DMS53 treated with DMSO at 0.1 percent for 48 hours (cell line): ENCODE data around the gene PTPRJ.
A peak's percentile ranks its signal among the peaks of the same experiment; 100 is the strongest.

Experiments used
- DNase-seq: peaks from one replicate; lab custom pipeline; 2025; ENCODE audit not compliant: unreplicated experiment; lab: John Stamatoyannopoulos, UW

PTPRJ gene

DNA sequence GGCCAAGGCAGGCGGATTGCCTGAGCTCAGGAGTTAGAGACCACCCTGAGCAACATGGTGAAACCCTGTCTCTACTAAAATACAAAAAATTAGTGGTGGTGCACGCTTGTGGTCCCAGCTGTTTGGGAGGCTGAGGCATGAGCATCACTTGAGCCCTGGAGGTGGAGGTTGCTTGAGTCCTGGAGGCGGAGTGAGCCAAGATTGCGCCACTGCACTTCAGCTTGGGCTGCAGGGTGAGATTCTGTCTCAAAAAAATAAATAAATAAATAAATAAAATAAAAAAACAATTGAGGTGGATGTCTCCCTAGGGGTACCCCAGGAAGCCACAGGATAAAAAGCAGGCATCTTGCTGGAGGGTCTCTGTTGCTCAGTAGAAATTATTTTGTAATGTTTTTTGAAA, 14.1 kb downstream of the PTPRJ start:
- no peak for DNase-seq

DNA sequence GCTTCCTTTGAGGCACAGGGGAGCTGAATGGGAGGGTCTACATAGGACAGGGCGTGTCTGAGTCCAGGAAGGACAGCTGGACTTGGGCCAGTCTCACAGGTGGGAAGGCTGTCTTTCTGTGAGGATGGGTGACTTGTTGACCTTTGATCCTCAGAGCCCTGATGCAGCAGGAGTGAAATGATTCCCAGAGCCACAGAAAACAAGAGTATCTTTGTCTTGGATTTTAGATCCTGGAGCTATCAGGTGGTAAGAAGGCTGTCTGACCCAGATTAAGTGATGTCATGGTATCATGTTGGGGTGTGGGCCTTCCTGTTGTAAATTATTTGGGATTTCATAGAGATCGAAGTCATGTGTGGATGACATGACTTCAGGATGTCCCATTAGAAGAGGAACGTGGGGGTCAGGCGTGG, 15.0 kb downstream of the PTPRJ start:
- no peak for DNase-seq

DNA sequence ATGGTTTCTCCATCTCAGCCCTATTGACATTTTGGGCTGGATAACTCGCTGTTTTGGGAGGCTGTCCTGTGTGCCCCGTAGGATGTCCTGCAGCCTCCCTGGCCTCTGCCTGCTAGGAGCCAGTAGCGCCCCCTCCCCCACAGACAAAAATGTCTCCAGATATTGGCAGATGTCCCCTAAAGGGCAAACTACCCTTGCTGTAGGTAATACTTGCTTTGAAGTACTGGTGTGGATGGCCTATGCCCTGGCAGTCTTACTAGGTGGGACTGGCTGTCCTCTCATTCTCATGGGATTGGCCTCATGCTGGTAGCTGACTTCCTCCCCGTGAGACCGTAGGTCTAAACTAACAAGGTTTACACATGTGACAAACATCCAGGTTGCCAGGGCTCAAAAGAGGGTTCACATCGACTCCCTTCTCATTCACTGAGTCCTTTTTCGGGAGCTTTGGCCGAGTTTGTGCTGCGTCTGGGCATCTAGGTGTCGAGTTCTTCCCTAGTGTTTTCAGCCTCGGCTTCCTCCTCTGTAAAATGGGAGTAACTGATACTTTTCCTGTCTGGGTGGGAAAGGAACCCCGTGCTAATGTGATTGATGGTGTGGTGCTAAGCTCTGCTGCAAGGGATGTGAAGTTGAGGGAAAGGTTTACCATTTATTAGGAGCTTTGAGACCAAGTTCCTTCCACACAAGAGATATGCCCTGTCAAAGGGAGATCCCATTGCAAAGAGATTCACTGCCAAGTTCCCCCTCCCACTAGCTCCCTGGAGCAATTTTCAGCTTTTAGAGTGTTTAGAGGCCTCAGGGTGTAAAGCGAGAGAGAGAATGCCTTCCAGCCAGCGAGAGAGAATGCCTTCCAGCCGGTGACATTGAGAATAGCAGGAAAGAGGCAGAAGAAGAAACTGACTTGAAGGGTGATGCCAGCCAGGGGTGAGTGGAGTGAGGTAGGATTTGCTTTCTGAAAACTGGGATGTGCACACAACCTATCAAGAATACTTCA, 17.0 kb downstream of the PTPRJ start:
- no peak for DNase-seq

DNA sequence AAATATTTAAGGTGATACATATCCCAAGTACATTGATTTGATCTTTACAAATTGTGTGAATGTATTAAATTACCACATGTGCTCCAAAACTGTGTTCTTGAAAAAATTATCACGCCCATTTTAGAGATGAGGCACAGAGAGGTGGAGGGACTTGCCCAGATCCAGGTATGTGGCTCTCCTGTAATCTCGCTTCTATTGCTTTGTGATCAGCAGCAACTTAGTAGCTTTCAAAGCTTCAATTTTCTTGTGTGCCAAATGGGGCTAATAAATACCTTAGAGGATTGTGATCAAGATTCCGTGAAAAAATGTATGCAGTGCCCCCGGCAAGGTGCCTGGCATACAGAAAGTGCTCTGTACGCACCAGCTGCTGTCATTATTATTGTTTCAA, 18.0 kb downstream of the PTPRJ start:
- no peak for DNase-seq

DNA sequence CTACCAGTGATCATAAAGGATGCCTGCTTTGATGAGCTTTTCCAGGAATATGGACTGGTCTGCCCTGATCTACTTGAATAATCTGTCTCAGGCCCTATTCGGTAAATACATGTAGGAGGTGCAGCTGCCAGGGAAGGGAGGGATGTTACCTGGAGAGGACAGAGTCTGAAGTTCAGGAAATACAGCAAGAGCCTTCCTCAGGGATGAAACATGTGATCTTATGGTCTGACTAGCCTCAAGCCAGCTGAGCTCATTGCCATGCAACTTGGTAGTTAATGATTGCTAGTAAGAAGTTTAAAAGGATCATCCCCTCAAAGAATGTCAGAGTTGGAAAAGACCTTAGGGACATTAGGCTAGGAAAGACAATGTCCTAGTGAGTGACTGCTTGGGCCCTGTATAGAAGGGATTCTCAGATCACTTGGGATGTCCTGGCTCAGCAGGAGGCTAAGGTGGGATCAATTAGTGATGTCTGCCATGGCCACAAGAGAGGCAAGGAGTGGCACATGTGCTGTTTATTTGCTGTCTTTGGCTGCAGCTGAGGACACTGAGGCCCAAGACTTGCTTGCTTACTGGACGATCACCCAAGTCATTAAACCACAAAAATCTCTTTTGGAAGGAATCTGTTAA, 18.5 kb downstream of the PTPRJ start:
- DNase-seq: peak; percentile 50

DNA sequence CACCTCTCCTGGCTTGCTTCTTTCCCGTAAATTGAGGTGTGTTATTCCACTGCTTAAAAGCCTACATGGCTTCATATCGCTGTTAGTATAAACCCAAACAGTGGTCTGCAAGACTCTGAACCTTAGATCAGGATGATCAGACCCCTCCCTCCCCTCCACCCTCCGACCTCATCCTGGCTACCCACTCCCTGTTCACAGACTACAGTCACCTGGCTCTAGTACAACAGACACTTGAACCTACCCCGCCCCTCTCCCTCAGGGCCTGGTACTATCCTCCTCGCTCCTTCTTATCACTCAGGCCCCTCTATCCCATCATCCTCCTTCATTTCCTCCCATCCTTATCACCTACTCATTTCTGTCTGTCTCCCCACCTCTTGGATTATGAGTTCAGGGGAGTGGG, 20.1 kb downstream of the PTPRJ start:
- DNase-seq: no peak

DNA sequence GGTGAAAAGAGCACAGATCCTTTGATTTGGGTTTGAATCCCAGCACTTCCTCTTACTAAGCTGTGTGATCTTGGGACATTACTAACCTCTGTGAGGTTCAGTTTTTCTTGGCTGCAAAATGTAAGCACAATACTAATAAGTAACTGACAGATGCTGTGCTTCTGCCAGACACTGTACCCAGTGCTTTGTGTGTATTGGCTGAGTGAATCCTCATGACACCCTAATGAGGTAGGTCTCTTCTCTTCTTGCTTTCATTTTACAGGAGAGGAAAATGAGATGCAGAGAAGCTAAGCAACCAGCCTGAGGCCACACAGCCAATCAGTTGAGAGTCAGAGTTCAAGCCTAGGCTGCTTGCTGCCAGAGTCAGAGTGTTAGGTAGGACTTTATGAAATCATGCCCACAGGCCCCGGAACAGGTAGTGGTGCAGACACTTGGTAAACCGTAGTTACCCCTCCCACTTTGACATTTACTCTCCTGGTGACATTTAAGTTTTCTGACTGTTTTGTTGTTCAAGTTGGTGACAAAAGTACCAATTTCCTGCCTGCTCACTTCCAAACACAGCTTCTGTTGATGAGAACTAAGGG, 21.2 kb downstream of the PTPRJ start:
- DNase-seq: no peak

DNA sequence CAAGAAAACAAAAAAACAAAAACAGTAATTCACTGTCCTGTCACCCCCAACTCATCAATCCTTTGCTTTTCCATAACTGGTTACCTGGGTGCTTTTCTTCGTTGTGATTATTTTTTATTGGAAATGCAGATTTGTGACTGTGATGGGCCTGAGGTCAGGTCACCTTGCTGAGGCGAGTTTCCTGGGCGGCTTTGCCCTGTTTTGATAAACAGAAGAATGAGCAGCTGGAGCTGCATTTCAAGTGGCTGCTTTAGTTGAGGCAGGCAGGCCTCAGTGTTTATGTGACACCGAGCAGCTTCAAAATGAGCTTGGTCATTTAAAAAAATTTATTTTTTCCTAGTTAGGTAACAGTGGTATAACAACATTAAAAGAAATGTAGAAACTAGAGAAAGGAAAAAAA, 22.2 kb downstream of the PTPRJ start:
- peak; percentile 15 for DNase-seq

DNA sequence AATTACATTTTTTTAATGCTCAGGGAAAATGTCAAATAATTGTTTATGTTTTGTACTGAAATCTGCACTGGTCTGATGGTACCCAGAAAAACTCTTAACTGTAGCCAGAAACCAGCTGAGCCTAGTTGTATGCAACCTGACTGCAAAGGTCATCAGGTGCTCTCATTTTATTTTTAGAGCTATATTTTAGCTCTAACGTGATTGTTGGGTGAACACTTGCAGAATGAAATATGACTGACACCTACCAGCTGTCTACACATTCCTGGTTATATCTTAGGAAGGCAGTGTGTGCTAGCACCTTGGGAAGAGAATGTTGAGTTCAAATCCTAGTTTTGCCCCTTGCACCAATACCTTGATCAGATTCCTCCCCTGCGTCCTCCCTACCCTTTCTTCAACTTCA, 23.6 kb downstream of the PTPRJ start:
- no peak for DNase-seq

DNA sequence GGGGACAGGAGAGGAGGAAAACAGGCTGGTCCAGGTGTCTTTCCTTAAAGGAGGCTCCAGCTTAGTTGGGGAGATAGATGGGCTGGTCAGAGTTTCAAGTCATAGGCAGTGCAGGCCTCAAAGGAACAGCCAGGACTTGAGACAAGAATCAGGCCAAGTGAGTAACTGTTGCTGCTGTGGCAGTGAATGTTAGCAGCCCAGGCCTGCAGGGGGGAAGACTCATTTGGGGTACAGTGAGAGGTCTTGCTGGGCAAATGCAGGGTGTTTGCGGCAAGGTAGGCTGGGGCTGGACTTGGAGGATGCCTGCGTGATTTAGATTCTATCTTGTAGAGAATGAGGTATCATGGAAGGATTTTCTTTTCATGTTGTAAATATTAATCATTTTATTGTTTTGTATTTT, 24.1 kb downstream of the PTPRJ start:
- no peak for DNase-seq

DNA sequence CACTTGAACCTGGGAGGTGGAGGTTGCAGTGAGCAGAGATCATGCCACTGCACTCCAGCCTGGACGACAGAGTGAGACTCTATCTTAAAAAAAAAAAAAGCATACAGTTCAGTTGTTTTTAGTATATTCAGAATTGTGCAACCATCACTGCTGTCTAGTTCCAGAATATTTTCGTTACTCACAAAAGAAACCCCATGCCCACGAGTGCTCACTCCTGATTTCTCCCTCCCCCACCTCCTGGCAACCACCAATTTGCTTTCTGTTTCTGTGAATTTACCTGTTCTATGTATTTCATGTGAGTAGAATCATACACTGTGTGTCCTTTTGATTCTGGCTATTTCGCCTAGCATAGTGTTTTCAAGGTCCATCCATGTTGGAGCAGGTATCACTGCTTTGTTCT, 24.8 kb downstream of the PTPRJ start:
- DNase-seq: no peak

DNA sequence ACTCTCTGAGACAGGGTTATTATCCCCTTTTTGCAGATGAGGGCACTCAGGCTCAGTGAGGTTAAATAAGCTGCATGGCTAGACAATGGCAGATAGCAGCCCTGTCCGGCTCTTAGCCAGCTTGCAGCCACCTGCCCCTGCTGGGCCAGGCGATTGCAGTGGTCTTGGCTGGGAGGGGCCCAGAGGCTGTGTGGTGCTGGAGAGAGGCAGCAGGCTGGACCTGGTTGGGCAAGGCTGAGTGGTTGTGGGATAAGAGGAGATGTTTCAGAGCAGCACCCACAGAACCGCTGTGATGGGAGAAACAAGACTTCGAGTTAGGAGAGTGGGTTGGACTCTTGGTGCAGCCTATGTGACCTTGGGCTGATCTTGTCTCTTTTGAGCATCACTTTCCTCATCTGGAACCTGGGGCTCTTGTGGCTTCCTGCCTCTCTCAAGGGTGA, 25.5 kb downstream of the PTPRJ start:
- no peak for DNase-seq

DNA sequence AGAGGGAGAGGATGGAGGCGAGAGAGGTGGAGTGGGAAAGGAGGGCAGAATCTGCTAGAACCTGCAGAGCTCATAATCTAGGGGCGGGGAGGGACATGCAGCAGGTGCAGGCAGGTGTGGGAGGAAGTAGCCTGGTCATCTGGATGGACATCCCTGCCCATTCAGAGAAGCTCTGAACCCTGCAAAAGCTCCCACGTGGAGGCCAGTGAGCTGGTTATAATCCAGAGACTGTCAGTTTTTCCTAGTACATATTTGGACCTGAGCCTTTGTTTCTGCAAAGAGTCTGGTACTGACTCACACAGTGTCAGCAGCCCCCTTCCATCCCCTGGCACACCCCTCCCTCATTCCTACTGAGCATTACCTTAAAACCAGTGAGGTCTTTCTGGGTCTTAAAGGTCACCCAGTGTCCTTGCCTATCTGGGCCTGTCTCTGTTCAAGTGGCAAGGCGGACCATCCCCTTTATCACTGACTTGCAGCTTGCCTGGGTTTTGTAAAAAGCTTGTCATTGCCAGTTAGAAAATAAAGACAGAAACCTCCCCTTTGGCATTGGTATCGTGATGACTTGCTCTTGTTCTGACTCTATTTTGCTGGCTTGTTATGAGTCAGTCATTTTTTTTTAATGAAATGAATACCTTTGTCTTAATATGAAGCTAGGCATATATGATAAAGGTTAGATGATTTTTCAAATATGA, 26.1 kb downstream of the PTPRJ start:
- no peak for DNase-seq

DNA sequence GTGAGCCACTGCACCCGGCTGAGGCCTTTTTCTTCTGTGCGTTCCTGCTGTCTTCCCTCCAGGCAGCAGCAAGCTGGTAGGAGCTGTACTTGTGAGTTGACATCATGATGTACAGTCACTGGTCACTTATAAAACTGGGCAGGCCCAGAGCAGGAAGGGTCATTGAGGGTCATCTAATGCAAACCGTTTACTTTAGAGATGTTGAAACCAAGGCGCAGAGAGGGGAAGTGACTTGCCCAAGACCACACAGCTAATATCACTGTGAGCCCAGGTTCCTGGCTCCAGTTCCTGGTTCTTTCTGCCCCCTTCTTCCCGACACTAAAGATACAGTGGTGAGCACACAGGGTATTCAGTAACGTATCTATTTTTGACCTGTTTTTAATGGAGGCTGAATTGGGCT, 27.3 kb downstream of the PTPRJ start:
- no peak for DNase-seq

DNA sequence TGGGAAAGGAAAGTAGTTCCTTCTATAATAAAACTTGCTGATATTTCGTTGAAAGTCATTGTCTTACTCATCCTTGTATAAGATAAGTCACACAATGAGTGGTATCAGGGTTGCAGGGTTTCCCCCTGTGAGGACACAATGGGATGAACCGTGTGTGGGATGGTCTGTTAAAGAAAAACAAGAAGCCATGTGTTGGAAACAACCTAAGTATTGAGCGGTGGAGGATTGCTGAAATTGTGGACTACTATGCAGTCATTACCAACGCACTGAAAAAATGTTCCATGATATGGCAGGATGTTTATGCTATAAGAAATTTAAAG, 28.6 kb downstream of the PTPRJ start:
- no peak for DNase-seq

DNA sequence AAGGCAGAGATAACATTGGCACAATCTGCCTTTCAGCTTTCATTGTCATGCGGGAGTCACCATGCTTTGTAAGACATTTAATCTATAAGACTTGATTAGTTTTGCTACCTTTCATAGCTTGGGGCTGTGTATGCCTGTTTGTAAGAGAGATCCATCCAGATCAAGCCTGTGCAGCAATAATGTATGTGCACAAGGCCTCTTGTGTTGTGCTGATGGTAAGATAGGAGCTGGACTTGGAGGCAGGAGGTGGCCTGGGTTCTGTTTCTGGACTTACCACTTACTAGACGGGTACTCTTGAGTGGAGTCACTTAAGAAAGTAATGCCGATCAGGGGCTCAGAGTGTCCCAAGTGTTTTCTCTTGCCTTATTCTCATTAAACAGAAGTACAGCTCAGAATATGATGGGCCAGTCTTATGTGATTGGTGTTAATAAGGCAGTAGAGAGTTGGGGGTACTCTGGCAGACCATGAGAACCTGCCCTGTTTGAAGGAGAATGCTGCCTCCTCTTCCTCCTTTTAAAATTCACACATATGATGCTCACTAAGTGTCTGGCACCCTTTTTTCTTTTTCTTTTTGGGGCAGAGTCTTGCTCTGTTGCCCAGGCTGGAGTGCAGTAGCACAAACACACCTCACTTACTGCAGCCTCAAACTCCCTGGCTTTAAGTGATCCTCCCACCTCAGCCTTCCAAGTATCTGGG, 30.9 kb downstream of the PTPRJ start:
- no peak for DNase-seq

DNA sequence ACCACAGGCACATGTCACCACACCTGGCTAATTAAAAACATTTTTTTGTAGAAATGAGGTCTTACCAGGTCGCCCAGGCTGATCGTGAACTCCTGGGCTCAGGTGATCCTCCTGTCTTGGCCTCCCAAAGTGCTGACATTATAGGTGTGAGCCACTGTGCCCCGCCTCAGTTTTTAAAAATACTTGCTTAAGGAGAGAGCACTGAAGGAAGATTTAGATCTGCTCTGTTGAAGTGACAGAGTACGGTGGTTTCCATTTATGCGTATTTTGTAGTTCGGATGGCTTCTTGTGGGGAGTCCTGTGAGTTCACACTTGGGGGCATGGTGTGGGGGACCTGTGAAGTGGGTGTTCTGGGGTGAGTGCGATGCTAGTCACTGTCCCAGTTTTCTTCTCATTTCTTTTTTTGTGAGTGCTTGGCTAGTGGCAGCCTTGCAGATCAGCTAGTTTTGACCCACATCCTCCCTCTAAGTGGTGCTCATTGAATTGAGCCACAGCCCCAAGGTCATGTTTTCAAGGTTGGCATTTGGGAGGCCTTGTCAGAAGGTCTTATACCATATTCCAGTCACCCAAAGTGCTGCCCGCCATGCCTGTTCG, 31.5 kb downstream of the PTPRJ start:
- no peak for DNase-seq

DNA sequence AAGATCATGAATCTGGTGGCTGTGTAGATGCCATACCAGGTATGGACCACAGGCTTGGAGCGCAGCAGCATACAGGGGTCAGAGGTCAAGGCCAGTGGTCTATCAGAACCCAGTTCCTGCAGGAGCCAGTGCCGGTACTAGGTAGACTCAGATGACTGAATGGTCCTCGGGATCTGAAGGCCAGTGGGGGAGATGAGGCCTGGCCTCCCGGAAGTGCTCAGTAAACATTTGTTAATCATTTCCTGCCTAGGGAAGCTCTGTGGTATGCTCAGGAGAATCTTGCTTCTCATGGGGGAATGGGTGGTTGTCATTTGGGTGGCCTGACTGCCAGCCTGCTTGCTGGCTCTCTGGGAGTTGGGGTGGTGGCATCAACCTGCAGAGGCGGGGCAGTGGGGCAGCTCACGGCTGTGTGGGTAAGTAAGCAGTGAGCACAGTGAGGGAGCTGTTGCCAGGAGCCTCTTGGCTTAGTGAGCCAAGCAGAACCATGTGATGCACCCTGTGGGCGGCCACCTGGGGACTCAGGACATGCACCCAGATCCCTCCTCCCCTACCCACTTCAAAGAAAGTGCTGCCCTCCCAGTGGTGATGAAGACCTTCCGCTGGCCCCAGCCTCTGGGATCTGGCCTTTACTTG, 33.0 kb downstream of the PTPRJ start:
- peak; percentile 15 for DNase-seq

DNA sequence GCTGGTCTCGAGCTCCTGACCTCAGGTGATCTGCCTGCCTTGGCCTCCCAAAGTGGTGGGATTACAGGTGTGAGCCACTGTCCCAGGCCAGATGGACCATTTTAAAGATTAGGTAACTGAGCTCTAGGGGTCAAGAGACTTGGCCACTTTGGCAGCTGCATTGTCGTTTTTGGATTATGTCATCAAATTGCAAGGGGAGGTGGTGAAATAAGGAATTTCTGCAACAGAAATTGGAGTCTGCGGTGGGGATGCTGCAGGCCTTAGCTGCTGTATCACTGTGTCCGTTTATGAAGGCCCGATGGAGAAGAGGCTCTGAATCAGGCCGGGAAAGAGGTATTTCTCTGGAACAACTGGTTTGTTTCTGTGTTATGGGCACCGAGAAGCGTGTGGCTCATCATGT, 34.6 kb downstream of the PTPRJ start:
- no peak for DNase-seq
